IMR-90 (cell line): ENCODE measurements around the gene ANKFN1. TPM values are rescaled to one million over a fixed set of nuclear protein-coding genes. Genes with fewer than 3 reads are reported as not detected.
A peak's percentile ranks its signal among the peaks of the same experiment; 100 is the strongest.

ENCODE experiments used
- ATAC-seq: fragments of 200-7000 bp; cut with Tn5 transposase; 2 replicates; pipeline ENCODE4 v1.9.1; 2020; ENCODE audit warnings: low read depth, mild to moderate bottlenecking, moderate library complexity
- BruUV-seq: library from RNA; stranded (reverse); fragments of 400-500 nt; replicated peaks from 2 replicates; lab custom pipeline; 2021; lab: Mats Ljungman, UMichigan
- CTCF ChIA-PET: fragments of 300-600 bp; formaldehyde crosslinking; extraction: SDS; loops from one replicate; lab custom pipeline; 2021; ENCODE audit warnings: antibody characterized with exemption; lab: Yijun Ruan, JAX
- POLR2A ChIA-PET: fragments of 300-600 bp; sonication (Branson Sonifier 250); formaldehyde crosslinking; loops from one replicate; lab custom pipeline; 2022; ENCODE audit warnings: antibody characterized with exemption; ENCODE audit not compliant: unreplicated experiment; lab: Charles Lee
- DNase-seq: peaks from one replicate; pipeline ENCODE4 v3.0.0; 2013
- H2AFZ ChIP-seq: replicated peaks from 2 replicates; pipeline ENCODE3; 2013; ENCODE audit warnings: low read length, mild to moderate bottlenecking; ENCODE audit not compliant: poor library complexity
- H2AK5ac ChIP-seq: 2 replicates; pipeline ENCODE4 v1.6.1; 2013; ENCODE audit warnings: low read depth, low read length, inconsistent platforms
- H2AK9ac ChIP-seq: replicated peaks from 2 replicates; pipeline ENCODE3; 2013; ENCODE audit warnings: mild to moderate bottlenecking, low read depth, low read length, moderate library complexity; ENCODE audit not compliant: poor library complexity
- H2BK120ac ChIP-seq: 2 replicates; pipeline ENCODE4 v1.6.1; 2013; ENCODE audit warnings: low read depth, low read length, inconsistent platforms
- H2BK15ac ChIP-seq: 3 replicates; pipeline ENCODE4 v1.6.1; 2013; ENCODE audit warnings: low read depth, low read length, inconsistent platforms
- H2BK20ac ChIP-seq: 2 replicates; pipeline ENCODE4 v1.6.1; 2013; ENCODE audit warnings: low read depth, mild to moderate bottlenecking, inconsistent platforms, low read length, moderate library complexity
- H2BK5ac ChIP-seq: 2 replicates; pipeline ENCODE4 v1.6.1; 2013; ENCODE audit warnings: mild to moderate bottlenecking, low read depth, low read length, inconsistent platforms; ENCODE audit not compliant: poor library complexity, severe bottlenecking
- H3K14ac ChIP-seq: replicated peaks from 2 replicates; pipeline ENCODE4 v1.6.1; 2013; ENCODE audit warnings: low read depth, low read length, inconsistent platforms
- H3K18ac ChIP-seq: 2 replicates; pipeline ENCODE4 v1.6.1; 2013; ENCODE audit warnings: low read depth, low read length, control low read depth
- H3K23ac ChIP-seq: 2 replicates; pipeline ENCODE4 v1.6.1; 2013; ENCODE audit warnings: low read depth, low read length, inconsistent platforms
- H3K27ac ChIP-seq: 2 replicates; pipeline ENCODE4 v1.5.1; 2013; ENCODE audit warnings: mild to moderate bottlenecking, control low read depth, low read length; ENCODE audit not compliant: insufficient read depth
- H3K27me3 ChIP-seq: 2 replicates; pipeline ENCODE4 v1.6.1; 2013; ENCODE audit warnings: low read length; ENCODE audit not compliant: control insufficient read depth, insufficient read depth
- H3K36me3 ChIP-seq: 2 replicates; pipeline ENCODE4 v1.6.1; 2013; ENCODE audit warnings: low read length, mixed read lengths; ENCODE audit not compliant: control insufficient read depth, insufficient read depth
- H3K4ac ChIP-seq: 2 replicates; pipeline ENCODE4 v1.6.1; 2013; ENCODE audit warnings: low read depth, low read length, inconsistent platforms
- H3K4me1 ChIP-seq: 2 replicates; pipeline ENCODE4 v1.6.1; 2013; ENCODE audit warnings: low read length, mixed read lengths; ENCODE audit not compliant: control insufficient read depth, insufficient read depth
- H3K4me2 ChIP-seq: 2 replicates; pipeline ENCODE4 v1.6.1; 2013; ENCODE audit warnings: low read depth, mild to moderate bottlenecking, control low read depth, low read length, moderate library complexity
- H3K4me3 ChIP-seq: 2 replicates; pipeline ENCODE4 v1.5.1; 2013; ENCODE audit warnings: low read depth, mild to moderate bottlenecking, control low read depth, low read length, moderate library complexity; ENCODE audit not compliant: insufficient read depth
- H3K56ac ChIP-seq: 2 replicates; pipeline ENCODE4 v1.6.1; 2013; ENCODE audit warnings: low read length, inconsistent platforms; ENCODE audit not compliant: insufficient read depth; ENCODE audit errors: extremely low read depth
- H3K79me1 ChIP-seq, 2 experiments: 2 replicates each; pipeline ENCODE4 v1.6.1; 2013; ENCODE audit warnings: low read length in 2 of 2, inconsistent platforms in 1 of 2, low read depth in 1 of 2
- H3K9ac ChIP-seq: 2 replicates; pipeline ENCODE4 v1.6.1; 2013; ENCODE audit warnings: low read depth, low read length, control low read depth
- H3K9me1 ChIP-seq: 2 replicates; pipeline ENCODE4 v1.6.1; 2013; ENCODE audit warnings: low read length, inconsistent platforms; ENCODE audit not compliant: insufficient read depth
- H3K9me3 ChIP-seq: 2 replicates; pipeline ENCODE4 v1.6.1; 2013; ENCODE audit warnings: low read length; ENCODE audit not compliant: control insufficient read depth, insufficient read depth
- H4K20me1 ChIP-seq: 2 replicates; pipeline ENCODE4 v1.6.1; 2013; ENCODE audit warnings: low read length, inconsistent platforms; ENCODE audit not compliant: insufficient read depth
- H4K5ac ChIP-seq: 2 replicates; pipeline ENCODE4 v1.6.1; 2013; ENCODE audit warnings: mild to moderate bottlenecking, low read depth, low read length, control low read depth
- H4K8ac ChIP-seq, 2 experiments: 2 replicates each; pipeline ENCODE4 v1.6.1; 2013; ENCODE audit warnings: low read depth in 2 of 2, low read length in 2 of 2, control low read depth in 1 of 2, inconsistent platforms in 1 of 2
- H4K91ac ChIP-seq: 2 replicates; pipeline ENCODE4 v1.6.1; 2013; ENCODE audit warnings: low read depth, low read length, inconsistent platforms; ENCODE audit not compliant: insufficient read depth
- CHD1 ChIP-seq: IDR thresholded peaks from 2 replicates; pipeline ENCODE4 v1.6.1; 2012; ENCODE audit warnings: low read depth, low read length, improper control_type of control experiment
- FOS ChIP-seq: fragments of 150-350 bp; IDR thresholded peaks from 2 replicates; pipeline ENCODE4 v1.6.1; 2016; ENCODE audit warnings: low read depth, low read length
- MXI1 ChIP-seq: IDR thresholded peaks from 2 replicates; pipeline ENCODE4 v1.6.1; 2012; ENCODE audit warnings: low read depth, mild to moderate bottlenecking, low read length, moderate library complexity, borderline replicate concordance
- NFE2L2 ChIP-seq: fragments of 150-350 bp; IDR thresholded peaks from 2 replicates; pipeline ENCODE4 v1.6.1; 2016; ENCODE audit warnings: low read depth, mild to moderate bottlenecking, low read length
- USF2 ChIP-seq: fragments of 150-350 bp; IDR thresholded peaks from 2 replicates; pipeline ENCODE4 v1.6.1; 2017; ENCODE audit warnings: mild to moderate bottlenecking, antibody characterized with exemption, low read length, low read depth
- WGBS, 2 experiments: methylation state at CpG; one replicate each; pipeline versions ENCODE4 v1.1.5 to v1.1.7; 2013; ENCODE audit warnings: missing lambda C conversion rate in 2 of 2; ENCODE audit not compliant: insufficient read length in 1 of 2; ENCODE audit errors: extremely low coverage in 2 of 2; 5-methylcytosine and 5-hydroxymethylcytosine counted together
- dilution Hi-C: fragments of 300-500 bp; cut with HindIII; formaldehyde crosslinking; loops from one replicate; pipeline ENCODE4 v1.14.3; 2018; ENCODE audit warnings: low sequenced_read_pairs; ENCODE audit not compliant: unreplicated experiment
- in situ Hi-C: fragments of 300-500 bp; cut with MboI; formaldehyde crosslinking; loops from 3 replicates; pipeline ENCODE4 v1.14.3; 2019; ENCODE audit warnings: low sequenced_read_pairs, inconsistent platforms, mixed read lengths
- intact Hi-C: fragments of 100-400 bp; cut with micrococcal nuclease; formaldehyde crosslinking; loops from 2 replicates; pipeline ENCODE4 v1.10.0; 2022
- polyA plus RNA-seq, 3 experiments: library from polyadenylated mRNA; depleted of rRNA; stranded (reverse); fragments of >200 nt; gene quantifications; 2 replicates each; pipeline ENCODE4 v1.2.3, GENCODE V29; 2012; ENCODE audit warnings: low replicate concordance in 1 of 3
- total RNA-seq: library from RNA; depleted of rRNA; stranded (reverse); fragments of >200 nt; gene quantifications from 2 replicates; pipeline ENCODE4 v1.2.3, GENCODE V29; 2012

Gene ANKFN1
- total and polyA plus RNA-seq, 2 of the 4 experiments (the other 2 are of a cell fraction): not detected

DNA sequence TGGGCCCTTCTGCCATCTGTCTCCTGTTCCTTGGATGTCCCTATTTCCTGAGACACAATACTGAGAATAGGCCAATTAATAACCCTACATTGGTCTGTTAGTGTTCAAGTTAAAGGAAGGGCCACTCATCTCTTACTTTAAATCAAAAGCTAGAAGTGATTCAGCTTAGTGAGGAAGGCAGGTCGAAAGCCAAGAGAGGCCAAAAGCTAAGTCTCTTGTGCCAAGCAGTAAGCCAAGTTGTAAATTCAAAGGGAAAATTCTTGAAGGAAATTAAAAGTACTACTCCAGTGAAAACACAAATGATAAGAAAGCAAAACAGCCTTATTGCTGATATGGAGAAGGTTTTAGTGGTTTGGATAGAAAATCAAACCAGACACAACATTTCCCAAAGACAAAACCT is 28.8 kb downstream of the ANKFN1 start:
- Histone ChIP-seq H2AFZ (no peak overlapping the region), H3K4me3 (no peak overlapping the region), H2BK20ac (peak overlapping the region; percentile 73; the same call in 1 of the 2 replicates), H3K79me1 (peaks cover 0 to 4% of the 10 kb centered on the region in 2 experiments; a peak in 1 of 4 replicates), H2BK120ac (peak overlapping the region; percentile 55; the same call in 1 of the 2 replicates), H2AK5ac (no peak overlapping the region), H4K8ac (no peak overlapping the region), H3K4me1 (peaks cover 3% of the 10 kb centered on the region; the same call in 1 of the 2 replicates), H2BK5ac (no peak overlapping the region), H4K20me1 (no peaks in the 10 kb centered on the region), H3K23ac (no peak overlapping the region), H3K36me3 (no peaks in the 10 kb centered on the region), H3K4me2 (no peak overlapping the region), H3K9me3 (no peaks in the 10 kb centered on the region), H3K27ac (no peak overlapping the region), H3K9ac (no peak overlapping the region), H3K27me3 (no peaks in the 10 kb centered on the region), H3K56ac (no peak overlapping the region), H4K91ac (peak overlapping the region; percentile 70; the same call in 1 of the 2 replicates), H4K5ac (no peak overlapping the region), H3K9me1 (0 out of 2 replicates have a peak, but pooled peaks cover 3% of the 10 kb centered on the region), H2BK15ac (no peak overlapping the region; the same call in 2 of the 3 replicates), H3K14ac (no peak overlapping the region), H2AK9ac (no peak overlapping the region), H3K18ac (peak overlapping the region; percentile 46; the same call in 1 of the 2 replicates), H3K4ac (no peak overlapping the region)
- dilution Hi-C loops: no loop called here
- TF ChIP-seq FOS: no peak
- TF ChIP-seq MXI1: no peak
- TF ChIP-seq CHD1: no peak
- TF ChIP-seq USF2: no peak
- TF ChIP-seq NFE2L2: no peak
- no peak for DNase-seq
- ATAC-seq: no peak
- intact Hi-C loops: no loop called here
- WGBS, 2 experiments: no CpG with 5 or more reads among the region's 1 CpG
- BruUV-seq: no TSS peak
- in situ Hi-C loops: no loop called here
- ChIA-PET POLR2A (no interaction called here), CTCF (interaction anchor here (1.8 kb wide), 1 partner anchor 138 kb away, joined by 4 read pairs; no protein-coding TSS in a partner anchor)
